Stimulated activated CD4-positive, alpha-beta T cell treated with anti-CD3 and anti-CD28 coated beads, Interleukin-12 subunit alpha, Interleukin-12 subunit beta, amount 100 ng/mL, for 24 hours (primary cell): ENCODE data around the gene TLCD3B.
"Not testable (repeated sequence)": the region's sequence is repeated elsewhere in the genome, so short reads cannot be mapped to it uniquely, and the experiment has no call there.

ENCODE experiments used
- DNase-seq, 2 experiments: peaks; one replicate each; pipeline ENCODE4 v3.0.0-alpha.2; 2020; ENCODE audit warnings: low read depth in 2 of 2

The TLCD3B gene

DNA sequence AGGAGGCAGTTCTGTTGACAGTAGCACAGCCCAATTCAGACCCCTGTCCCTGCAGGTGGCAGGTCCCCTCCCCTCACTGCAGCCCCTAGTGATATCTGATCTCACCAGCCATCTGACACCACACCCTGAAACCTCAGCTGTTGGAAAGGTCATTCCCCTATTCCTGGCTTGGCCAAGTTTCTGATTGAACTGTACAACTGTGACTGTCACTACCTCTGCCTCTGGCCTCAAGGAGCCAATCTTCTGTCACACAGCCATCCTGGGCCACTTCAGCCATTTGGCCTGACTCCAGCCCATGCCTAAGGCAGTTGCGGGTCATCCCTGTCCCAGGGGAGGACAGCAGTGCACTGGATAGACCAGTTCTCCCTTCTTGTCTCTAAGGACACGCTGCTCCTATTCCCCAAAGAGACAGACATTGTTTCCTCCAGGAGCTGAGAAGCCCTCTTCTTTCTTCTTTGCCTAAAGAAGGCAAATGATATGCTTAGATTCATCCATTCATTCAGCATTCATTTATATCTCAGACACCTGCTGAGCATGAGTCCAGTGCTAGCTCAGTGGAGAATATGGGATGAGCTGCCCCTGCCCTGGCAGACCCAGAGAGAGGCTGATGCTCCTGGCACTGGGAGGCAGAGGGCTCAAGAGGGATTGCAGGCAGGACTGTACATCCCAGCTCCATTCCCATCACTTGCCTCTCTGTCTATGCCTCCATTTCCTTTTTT lies 29.9 kb upstream of the TLCD3B start:
- no peak for DNase-seq

DNA sequence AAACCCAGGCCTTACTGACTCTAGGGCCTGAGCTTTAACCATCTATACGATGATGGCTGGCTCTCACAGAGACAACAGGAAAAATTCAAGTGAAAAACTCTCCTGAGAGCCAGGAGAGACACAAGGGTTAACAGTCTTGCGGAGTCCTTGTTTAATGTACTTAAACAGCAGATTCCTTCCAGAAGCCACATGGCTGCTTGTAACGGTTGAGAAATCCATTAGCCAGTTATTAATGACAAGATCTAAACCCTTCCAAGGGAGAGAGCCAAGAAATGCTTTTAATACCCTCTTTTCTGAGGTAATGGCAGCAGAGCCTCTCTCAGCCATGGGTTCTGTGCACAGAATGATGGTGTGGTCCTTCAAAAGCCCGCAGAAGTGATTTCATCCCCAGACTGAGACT lies 29.3 kb upstream of the TLCD3B start:
- DNase-seq, result no peak

DNA sequence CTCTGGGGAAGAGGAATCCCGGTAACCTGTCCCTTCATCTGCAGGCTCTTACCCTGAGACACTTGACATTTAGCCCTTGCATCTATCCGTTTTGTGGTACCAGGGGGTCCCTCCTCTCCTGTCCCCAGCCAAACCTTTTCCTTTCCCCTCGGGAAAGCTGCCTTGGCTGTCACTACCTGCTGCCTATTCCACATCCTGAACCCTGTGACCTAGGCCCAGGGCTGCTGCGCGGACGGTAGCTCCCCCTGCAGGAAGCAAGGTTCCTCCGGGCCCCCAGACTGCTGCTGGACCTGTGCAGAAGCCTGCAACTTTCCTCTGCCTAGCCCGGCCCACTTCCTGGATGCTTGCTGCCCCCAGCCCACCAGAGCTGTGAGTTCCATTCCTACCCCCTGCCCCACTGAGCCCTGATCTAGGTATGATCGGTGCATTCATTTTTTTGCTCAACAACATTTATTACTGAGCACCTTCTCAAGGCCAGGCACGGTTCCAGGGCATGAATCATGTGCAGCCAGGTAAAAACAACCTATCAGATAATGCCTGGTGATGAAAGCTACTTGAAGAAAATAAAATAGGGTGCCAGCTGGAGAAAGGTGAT lies 24.0 kb upstream of the TLCD3B start:
- peak in 1 of 2 experiments; percentile 47 for DNase-seq

DNA sequence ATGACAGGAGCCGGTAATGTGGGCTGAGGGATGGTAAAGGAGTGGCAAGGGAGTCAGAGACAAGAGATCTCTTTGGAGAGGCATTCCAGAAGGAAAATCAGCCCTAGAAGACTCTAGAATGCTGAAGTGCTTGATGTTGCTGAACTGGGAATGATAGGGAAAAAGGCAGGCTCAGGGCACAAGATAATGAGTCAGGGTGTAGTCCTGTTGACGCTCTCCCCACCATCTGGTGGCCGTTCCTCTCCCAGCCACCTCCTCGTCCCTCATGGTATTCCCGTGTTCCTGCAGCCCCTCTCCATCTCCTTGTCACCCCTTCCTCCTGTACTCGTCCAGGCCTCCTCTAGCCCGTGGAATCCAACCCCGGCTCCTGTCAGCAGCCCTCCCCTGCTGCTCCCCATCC lies 23.4 kb upstream of the TLCD3B start:
- no peak for DNase-seq

DNA sequence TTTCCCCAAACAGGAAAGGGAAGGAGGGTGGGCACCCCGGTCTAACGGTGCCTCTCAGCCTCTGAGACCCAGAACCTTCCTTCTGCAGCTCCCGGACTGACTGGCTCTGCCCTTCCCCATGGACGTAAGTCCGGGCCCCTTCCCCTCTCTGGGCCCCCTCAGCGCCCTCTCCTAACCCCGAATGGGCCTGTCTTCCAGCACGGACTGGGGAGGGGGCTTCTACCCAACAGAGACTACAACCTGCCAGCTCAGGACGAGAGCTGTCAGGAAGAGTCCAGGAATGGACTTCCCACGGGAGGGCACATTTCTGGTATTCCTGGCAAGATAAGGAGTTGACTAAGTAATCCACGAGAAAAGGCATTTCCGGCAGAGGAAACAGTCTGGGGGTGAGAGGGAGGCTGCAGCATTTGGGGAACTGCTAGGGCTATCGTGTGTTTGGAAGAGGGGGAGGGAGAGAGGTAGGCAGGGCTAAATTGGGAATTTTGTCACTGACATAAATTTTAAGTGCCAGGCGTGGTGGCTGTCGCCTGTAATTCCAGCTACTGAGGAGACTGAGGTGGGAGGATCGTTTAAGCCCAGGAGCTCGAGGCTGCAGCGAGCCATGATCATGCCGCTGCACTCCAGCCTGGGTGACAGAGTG lies 22.4 kb upstream of the TLCD3B start:
- DNase-seq, result no peak

DNA sequence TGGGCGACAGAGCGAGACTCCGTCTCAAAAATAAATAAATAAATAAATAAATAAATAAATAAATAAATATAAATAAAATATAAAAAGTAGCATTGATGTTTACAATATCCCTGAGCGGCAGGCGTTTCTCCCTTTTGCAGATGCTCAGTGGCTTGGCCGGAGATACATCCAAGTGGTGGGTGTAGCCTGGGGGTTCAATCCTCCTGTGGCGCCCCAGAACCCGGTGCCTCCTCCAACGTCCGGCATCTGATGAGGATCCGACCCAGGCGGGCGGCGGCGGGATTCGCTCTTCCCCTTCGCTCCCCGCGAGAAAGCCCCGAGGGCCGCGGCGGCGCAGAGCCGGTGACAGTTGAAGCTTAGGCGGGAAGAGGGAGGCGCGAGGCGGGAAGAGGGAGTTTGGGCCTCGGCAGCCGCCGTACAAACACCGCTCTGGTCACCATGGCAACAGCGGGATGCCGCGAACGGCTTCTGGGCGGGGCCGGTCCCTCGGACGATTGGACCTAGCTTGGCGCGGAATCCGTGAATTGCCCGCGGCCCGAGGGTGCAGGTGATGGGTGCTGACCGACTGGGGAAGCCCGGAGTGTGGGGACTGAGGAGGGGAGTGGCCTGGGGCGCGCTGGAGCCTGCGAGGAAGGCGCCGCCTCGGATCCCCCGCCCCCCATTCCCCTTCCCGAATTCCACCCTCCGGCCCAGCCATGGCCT lies 21.8 kb upstream of the TLCD3B start:
- peak; percentile 84 to 94 for DNase-seq

DNA sequence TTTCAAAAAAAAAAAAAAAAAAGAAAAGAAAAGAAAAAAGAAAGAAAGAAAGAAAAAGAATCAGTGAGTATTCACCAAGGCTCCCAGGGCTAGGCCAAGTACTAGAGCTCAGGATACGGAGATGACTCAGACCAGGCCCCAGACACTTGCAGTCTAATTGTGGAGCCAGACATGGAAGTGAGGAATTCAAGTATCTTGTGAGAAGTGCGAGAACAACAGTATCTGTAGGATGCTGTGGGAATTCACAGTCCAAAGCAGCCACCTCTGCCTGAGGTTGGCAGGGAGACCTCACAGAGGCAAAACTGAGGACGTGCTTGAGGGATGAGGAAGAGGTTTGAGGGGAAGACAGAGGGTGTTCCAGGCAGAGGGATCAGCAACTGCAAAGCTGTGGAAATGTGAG lies 20.4 kb upstream of the TLCD3B start:
- no peak for DNase-seq

DNA sequence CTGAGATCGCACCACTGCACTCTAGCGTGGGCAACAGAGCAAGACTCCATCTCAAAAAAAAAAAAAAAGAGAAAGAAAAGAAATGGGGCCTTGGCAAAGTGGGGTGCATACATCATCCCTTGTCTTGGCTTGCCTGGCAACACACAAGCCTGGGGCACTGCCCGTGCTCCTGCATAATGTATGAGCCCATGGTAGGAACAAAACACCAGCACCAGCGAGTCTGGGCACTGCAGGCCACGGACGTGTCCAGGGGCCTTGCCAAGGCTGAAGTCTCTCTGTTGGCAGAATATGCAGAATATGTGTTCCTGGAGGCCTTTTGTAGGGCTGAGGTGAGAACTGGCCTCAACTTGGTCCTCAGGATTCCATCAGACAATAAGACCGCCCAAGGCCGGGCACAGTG lies 18.8 kb upstream of the TLCD3B start:
- DNase-seq, result no peak

DNA sequence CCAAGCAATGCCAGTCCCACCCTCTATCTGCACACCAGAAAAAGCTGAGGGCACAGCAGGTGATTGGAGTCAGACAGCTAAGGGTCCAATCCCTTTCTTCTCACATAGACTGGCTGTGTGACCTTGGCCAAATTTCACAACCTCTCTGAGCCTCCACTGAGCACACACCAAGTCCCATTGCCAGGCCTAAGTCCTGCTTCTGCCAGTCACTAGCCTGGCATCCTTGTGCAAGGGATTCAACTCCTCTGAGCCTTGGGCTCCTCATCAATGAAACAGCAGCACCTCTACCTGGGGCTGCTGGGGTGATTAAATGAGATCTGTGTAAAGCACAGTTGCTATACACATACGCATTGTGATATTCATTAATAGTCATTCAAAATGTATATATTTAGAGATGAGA lies 15.5 kb upstream of the TLCD3B start:
- no peak for DNase-seq

DNA sequence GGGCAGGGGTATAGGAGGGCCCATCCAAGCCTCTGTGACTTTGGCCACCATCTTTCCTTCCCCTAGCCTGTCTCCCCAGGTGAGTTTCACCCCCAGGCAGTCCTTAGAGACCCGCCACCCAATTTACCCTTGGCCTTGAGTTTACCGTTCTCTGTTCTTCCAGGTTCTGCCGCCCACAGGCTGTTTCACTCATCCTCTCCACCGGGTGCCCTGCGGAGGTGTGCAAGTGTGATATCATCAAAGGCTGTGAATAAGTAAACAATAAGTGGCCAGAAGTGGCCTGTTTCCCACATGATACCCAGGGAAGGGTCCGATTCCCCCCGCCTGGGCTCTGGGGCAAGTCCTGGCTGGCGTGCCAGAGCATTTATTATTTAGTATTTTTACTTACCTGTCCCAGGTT lies 15.1 kb upstream of the TLCD3B start:
- DNase-seq, result no peak

DNA sequence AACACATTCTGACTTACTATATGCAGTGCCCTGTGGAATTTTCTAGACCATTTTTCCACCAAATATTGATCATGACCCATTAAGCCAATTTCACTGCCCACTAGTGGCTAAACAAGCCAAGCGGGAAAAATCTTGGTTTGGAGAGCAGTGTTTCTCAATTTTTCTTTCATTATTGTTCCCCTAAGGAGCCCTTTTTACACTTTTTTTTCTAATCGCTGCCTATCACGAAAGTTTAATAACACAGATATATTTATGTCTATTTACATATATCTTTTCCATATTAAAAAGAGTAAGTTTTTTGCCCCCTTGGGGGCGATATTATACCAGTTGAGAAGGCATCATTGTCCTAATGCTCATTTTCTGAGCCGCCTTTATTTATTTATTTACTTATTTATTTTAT lies 10.8 kb upstream of the TLCD3B start:
- DNase-seq, result no peak

DNA sequence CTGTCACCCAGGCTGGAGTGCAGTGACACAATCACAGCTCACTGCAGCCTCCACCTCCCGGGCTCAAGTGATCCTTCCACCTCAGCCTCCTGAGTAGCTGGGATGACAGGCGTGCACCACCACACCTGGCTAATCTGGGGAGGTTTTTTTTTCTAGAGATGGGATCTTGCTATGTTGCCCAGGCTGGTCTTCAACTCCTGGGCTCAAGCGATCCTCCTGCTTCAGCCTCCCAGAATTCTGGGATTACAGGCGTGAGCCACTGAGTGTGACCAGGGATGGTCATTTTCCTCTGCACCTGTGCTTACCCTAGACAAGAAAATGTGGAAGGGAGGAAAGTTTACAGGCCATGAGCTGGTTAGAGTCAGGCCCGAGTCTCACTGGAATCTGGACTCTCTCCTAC lies 9.6 kb upstream of the TLCD3B start:
- not testable (repeated sequence) for DNase-seq

DNA sequence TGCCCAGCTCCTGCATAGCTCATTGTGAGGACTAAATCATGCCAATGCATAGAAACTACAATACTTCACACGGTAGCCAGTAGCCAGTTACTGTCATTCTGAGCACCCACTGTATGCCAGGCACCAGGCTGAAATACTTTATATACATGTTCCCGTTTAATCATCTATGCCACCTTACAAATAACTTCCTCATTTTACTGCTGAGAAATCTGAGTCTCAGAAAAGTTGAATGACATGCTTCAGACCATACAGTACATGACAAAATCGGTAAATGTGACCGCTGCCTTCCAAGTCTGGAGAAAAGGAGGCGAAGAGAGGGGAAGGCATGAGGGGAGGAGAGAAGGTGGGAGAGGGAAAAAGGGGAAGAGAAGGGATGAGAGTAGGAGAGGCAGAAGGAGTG lies 9.2 kb upstream of the TLCD3B start:
- no peak for DNase-seq

DNA sequence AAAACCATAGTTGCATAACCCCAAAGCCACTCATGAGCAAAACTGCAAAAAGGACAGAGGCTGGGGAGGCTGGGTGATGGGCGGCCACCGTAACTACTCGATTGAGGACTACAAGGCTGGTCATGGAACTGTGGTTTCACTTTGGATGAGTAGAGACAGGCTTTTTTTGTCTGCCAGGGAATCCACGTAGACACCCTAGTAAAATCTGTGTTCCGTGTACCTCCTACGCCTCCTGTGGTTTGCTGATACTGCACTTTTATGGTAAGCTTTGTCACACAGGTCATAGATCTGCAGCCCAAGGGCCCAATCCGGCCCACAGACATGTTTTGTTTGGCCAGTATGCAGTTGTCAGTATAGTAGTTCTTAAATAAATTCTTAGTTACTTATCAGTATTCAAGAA lies 2.2 kb upstream of the TLCD3B start:
- DNase-seq, result no peak

DNA sequence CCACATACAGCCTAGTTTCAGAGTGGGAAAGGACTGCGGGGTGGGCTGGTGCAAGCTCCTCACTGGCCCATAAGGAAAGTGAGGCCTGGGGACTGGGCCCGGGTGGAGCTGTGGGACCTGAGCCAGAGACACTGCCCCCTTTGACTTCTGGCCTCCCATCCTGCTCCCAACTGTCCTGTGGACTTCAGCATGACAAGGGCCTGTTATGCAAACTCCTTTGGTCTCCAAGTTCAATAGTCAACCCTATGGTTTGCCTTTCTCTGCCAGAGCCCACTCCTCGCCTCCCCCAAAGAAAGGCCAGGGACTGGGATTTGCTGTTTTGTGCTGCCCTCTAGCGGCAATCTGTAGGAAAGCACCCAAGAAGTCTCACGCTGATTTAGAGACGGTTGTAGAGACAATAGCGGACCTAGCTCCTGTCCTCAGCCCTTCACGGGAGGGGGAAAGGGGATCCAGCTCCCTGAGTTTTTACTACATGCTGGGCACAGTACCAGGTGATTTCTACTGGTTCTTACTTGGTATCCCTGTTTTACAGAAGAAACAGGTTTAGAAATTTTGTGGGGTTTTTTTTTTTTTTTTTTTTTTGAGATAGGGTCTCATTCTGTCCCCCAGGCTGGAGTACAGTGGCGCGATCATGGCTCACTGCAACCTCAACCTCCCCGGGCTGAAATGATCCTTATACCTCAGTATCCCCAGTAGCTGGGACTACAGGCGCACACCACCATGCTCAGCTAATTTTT lies 1.2 kb upstream of the TLCD3B start:
- DNase-seq, result peak in 1 of 2 experiments; percentile 54

DNA sequence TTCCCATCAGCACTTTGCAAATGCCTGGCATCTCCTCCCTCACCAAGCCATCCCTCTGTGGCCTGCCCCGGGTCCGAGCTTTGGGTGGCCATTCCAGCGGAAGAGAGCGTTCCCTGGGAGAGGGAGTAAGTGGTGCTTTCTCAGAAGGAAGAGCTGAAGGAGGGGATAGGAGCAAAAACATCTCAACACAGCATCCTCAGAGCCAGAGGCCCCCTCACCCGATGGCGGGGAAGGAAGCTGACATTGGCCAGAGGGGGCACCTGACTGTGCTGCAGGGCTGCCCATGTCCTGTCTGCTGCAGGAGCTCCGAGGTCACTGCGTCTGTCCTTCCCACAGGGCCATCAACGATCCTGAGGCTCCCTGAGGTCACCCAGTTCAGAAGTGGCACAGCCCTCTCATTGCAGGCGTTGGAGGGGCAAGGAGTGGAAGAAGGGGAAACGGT lies 427 bp upstream of the TLCD3B start:
- no peak for DNase-seq

DNA sequence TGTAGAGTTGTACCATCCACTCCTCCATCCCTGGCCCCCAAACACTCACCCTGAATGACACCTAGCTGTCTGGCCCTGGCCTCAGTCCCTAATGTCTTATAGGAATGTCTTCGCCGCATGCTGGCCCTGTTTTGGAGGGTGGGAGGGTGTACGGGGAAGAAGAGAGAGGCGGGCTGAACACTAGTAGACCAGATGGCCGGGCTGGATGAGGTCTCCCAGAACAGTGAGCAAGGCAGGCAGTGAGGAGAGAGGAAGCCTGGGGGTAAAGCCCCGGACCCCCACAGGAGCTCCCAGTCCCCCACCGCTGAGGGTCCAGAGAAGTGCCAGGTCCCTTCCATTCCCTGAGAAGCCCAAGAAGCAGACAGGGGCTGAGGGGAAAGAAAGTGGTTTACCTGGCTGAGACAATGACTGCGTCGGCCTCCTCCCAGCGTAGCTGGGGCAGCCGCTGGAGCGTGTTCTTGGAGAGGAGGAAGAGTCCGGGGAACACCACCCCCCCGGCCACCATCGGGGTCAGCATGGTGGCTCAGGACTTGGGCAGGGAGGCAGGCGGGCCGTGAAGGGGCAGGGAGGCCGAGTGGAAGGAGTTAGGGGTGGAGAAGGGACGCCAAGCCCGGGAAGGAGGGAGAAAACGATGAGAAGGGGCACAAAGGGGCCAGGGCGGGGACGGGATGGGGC lies 923 bp downstream of the TLCD3B start:
- no peak for DNase-seq

DNA sequence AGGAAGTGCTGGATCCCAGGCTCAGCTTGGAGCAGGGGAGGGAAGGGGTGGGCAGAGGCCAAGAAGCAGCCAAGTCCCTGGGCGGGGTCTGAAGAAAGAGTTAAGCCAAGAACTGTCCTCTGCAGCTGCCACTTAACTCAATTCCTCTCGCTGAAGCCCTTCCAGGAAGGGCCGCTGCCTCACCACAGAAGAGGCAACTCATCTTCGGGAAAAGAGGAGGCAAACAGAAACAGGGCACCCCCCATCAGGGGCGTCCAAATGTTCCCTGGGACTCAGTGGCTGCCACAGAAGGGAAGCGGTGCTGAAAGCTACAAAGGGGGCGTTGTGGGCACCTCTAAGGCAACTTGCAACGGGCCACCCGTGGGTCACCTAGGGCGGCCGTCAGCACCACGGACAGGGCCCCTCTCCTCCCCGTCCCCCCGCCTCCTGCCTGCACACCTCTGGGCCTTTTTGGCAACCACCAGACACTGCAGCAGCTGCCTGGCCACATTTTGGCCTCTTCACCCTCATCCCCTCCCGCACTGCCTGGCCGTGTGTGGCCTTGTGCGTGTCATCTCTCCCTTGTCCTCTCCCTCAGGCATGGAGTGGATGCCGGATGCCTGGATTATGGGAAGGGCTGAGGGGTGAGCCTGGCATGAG lies 2.5 kb downstream of the TLCD3B start:
- DNase-seq, result no peak

DNA sequence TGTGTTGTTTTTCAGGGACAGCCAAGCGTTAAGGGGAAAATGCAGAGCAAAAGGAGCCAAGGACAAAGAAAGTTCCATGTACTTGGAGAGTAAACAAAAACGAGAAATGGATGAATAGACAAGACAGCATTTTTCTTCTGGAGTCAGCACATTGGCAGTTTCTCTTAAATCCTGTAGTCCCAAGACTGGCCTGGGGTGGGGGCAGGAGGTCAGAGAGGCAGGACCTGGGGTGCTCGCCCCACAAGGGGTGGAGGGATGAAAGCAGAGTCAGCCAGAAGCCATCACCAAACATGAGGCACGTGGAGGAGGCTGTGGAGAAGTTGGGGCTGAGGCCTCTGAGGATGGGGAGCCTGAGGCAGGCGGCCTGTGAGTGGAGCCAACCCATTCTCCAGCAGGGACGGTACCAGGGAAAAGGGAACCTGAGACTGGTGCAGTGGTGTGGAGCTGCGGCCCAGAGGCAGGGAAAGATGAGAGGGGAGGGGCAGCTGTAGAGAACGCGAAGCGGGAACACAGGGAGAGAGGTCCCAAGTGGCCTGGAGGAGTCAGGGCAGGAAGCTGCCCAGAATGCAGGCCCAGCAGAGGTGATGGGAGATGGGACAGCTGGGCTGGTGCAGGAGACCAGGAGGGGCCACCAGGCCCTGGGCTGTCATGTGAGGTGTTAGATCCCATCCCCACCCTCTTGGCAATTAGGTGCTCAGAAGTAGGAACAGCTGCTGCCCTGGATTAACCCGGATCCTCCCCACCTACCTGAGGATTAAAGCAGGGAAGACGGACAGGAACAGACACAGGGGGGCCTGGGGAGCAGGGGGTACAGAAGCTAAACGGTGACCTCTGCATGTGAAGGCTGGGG lies 3.3 kb downstream of the TLCD3B start:
- no peak for DNase-seq

DNA sequence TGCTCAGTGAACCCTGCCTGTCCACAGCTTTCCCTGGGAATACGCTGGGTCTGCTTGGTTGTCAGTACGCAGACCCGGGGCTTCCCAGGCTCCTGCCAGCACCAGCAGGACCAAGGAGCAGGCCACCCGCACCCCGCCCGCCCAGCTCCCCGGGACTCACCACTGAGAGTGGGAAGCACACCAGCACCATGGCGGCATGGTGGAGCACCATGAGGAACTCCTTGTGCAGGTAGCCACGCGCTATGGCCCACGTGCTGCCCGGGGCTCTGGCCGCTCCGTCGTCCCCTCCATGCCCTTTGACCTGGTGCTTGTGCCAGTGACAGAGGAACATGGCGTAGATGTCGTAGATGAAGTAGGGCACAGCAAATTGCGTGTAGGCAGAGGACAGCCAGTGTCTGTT lies 4.6 kb downstream of the TLCD3B start:
- DNase-seq, result no peak
